ENCODE results near the gene MTCP1.

DNA sequence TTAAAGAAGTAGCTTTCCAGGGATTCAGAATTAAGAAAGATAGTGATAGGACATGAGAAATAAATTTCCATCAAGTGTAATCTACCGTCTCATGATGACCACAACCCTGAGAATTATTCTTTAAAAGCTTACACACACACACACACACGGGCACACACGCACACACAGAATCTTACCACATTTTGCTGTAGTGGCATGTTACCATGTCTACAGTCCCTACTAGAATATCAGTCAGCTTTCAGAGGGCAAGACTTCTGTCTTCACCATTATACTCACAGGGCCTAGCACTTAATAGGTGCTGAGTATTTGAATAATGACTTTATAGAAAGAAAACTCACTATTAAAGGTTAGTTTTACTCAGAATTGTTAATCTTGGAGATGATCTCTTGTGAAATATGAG lies 15.4 kb downstream of the MTCP1 start:
- TF ChIP-seq TAF1 (IDR thresholded peaks at IDR 0.05; ENCODE audit: borderline replicate concordance, insufficient read depth, low read length) (no peak), POLR2AphosphoS5 (IDR thresholded peaks at IDR 0.05; ENCODE audit: low read depth, low read length) (no peak)

Data from PFSK-1 (cell line).